Transverse colon (tissue), 4 donors: Measurements from ENCODE around the gene PTPRR. TPM values are rescaled to one million over a fixed set of nuclear protein-coding genes. Genes with fewer than 3 reads are reported as not detected.

Experiments
- DNase-seq: peaks from one replicate; pipeline ENCODE4 v3.0.0-alpha.2; 2019
- H3K27ac ChIP-seq, 4 donors: fragments of 200-600 bp; sonication (generic); 2 replicates each; pipeline ENCODE4 v1.5.1; 2016 to 2018; ENCODE audit warnings: inconsistent platforms in 4 of 4
- H3K27me3 ChIP-seq: fragments of 200-600 bp; sonication (generic); 2 replicates; pipeline ENCODE4 v1.5.1; 2017; ENCODE audit warnings: inconsistent platforms
- H3K36me3 ChIP-seq, 4 donors: fragments of 200-600 bp; sonication (generic); 2 replicates each; pipeline ENCODE4 v1.5.1; 2017 to 2019; ENCODE audit warnings: inconsistent platforms in 4 of 4
- H3K4me1 ChIP-seq, 4 donors: fragments of 200-600 bp; sonication (generic); 2 replicates each; pipeline ENCODE4 v1.5.1; 2017 to 2020; ENCODE audit warnings: inconsistent platforms in 4 of 4
- H3K4me3 ChIP-seq, 4 donors: fragments of 200-600 bp; sonication (generic); 1 replicate in 1 of 4; 2 replicates in 3 of 4; pipeline versions ENCODE4 v1.5.1 to v1.6.1; 2017 to 2019; ENCODE audit warnings: inconsistent platforms in 4 of 4
- H3K9me3 ChIP-seq, 2 donors: fragments of 200-600 bp; sonication (generic); 2 replicates each; pipeline ENCODE4 v1.5.1; 2017 to 2019; ENCODE audit warnings: inconsistent platforms in 2 of 2
- EP300 ChIP-seq: sonication (generic); formaldehyde crosslinking; IDR thresholded peaks from one replicate; pipeline ENCODE4 v1.6.1; 2017; ENCODE audit warnings: antibody characterized with exemption, low read depth
- POLR2A ChIP-seq: fragments of 450-650 bp; IDR thresholded peaks from one replicate; pipeline ENCODE4 v1.6.1; 2016; ENCODE audit warnings: antibody characterized with exemption, mild to moderate bottlenecking, moderate library complexity
- POLR2AphosphoS5 ChIP-seq, 3 donors: sonication (generic); formaldehyde crosslinking; IDR thresholded peaks; one replicate each; pipeline ENCODE4 v1.6.1; 2016; ENCODE audit warnings: antibody characterized with exemption in 3 of 3
- WGBS, 2 donors: methylation state at CpG; one replicate each; pipeline ENCODE4 v1.1.5; 2018; ENCODE audit warnings: low coverage in 1 of 2; 5-methylcytosine and 5-hydroxymethylcytosine counted together
- in situ Hi-C, 4 donors: fragments of 200-750 bp; cut with MboI; loops; one replicate each; pipeline versions ENCODE4 v1.15.0 to v1.15.1; 2017; ENCODE audit warnings: low sequenced_read_pairs in 3 of 4, low pct_ligation_motif_present in 1 of 4, low pct_unique_long_range_greater_than_20kb in 1 of 4
- intact Hi-C: fragments of 100-400 bp; cut with DNase I; formaldehyde crosslinking; loops from one replicate; pipeline ENCODE4 v1.15.1; 2023; ENCODE audit warnings: low total_unique reads
- total RNA-seq, 4 donors: library from RNA; depleted of rRNA; stranded (reverse); fragments of >200 nt; gene quantifications; one replicate each; pipeline ENCODE4 v1.1.0, GENCODE V29; 2016
- TF ChIP-seq, protein P1 (sequence below), 5 experiments: fragments of 200-600 bp in 3 of 5; fragments of 450-650 bp in 2 of 5; sonication (generic) in 3 of 5; IDR thresholded peaks; 1 replicate in 2 of 5; 2 replicates in 3 of 5; pipeline ENCODE4 v1.5.1; 2016 to 2017; ENCODE audit warnings: antibody characterized with exemption in 5 of 5, inconsistent platforms in 3 of 5, mild to moderate bottlenecking in 2 of 5, moderate library complexity in 1 of 5

The PTPRR gene
- total RNA-seq, 4 donors from 2014 or later: 13.2 to 50.9 (median 31.4) TPM; not detected in 1

DNA sequence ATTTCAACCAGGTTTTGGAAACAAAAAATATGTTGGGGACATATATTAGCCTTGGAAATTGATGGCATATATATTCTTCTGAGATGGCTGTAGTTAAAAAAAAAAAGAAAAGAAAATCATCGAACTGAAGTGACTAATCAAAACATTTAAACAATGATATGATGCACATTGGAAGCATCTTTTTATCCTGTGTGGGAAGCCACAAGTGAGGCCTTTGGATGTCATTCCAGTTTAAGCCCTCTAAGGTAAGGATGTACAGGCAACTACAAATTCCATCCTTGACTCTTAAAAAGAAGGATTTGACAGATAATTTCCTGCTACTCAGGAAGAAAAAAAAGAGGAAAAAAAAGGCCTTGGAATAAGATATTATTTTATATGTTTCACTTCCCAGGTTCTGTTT is 273.7 kb downstream of the PTPRR start:
- in situ Hi-C loops (no loop called here), intact Hi-C loops (no loop called here)
- WGBS, 2 donors: 50 to 73% methylated on average over 1 of the region's 1 CpG
- Histone ChIP-seq H3K4me3 (no peak overlapping the region), H3K9me3 (no peaks in the 10 kb centered on the region), H3K36me3 (no peaks in the 10 kb centered on the region), H3K27me3 (no peaks in the 10 kb centered on the region), H3K27ac (no peak overlapping the region), H3K4me1 (peaks cover 0 to 11% (median 8%) of the 10 kb centered on the region in 4 donors)
- no peak for TF ChIP-seq EP300
- TF ChIP-seq POLR2A: no peak
- no peak for TF ChIP-seq POLR2AphosphoS5 (IDR thresholded peaks at IDR 0.05)
- TF ChIP-seq, protein P1, sequence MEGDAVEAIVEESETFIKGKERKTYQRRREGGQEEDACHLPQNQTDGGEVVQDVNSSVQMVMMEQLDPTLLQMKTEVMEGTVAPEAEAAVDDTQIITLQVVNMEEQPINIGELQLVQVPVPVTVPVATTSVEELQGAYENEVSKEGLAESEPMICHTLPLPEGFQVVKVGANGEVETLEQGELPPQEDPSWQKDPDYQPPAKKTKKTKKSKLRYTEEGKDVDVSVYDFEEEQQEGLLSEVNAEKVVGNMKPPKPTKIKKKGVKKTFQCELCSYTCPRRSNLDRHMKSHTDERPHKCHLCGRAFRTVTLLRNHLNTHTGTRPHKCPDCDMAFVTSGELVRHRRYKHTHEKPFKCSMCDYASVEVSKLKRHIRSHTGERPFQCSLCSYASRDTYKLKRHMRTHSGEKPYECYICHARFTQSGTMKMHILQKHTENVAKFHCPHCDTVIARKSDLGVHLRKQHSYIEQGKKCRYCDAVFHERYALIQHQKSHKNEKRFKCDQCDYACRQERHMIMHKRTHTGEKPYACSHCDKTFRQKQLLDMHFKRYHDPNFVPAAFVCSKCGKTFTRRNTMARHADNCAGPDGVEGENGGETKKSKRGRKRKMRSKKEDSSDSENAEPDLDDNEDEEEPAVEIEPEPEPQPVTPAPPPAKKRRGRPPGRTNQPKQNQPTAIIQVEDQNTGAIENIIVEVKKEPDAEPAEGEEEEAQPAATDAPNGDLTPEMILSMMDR (IDR thresholded peaks at IDR 0.05): no peak
- DNase-seq: no peak

- no peaks in the 10 kb centered on the region for H3K27me3 ChIP-seq
- H3K4me3 ChIP-seq: peak overlapping the region in 1 of 4 donors; percentile 21
- intact Hi-C loops (no loop called here), in situ Hi-C loops (no loop called here)
- TF ChIP-seq POLR2A: no peak
- peak in 2 of 3 donors; percentile 14 to 21 for TF ChIP-seq POLR2AphosphoS5 (IDR thresholded peaks at IDR 0.05)
- no peak for TF ChIP-seq EP300
- TF ChIP-seq, protein P1 (IDR thresholded peaks at IDR 0.05): no peak
- 20 to 33% methylated on average over 6 to 10 of the region's 10 CpGs for WGBS, 2 donors
- H3K27ac ChIP-seq: peak overlapping the region in 2 of 4 donors; percentile 32 to 40
- DNase-seq: peak; percentile 42
- no peaks in the 10 kb centered on the region for H3K36me3 ChIP-seq
- no peaks in the 10 kb centered on the region for H3K9me3 ChIP-seq
- peaks cover 0 to 11% (median 8%) of the 10 kb centered on the region in 4 donors for H3K4me1 ChIP-seq
Observed at GRCh38 chr12:70645494-70646317, 274.8 kb downstream of the PTPRR start.

DNA sequence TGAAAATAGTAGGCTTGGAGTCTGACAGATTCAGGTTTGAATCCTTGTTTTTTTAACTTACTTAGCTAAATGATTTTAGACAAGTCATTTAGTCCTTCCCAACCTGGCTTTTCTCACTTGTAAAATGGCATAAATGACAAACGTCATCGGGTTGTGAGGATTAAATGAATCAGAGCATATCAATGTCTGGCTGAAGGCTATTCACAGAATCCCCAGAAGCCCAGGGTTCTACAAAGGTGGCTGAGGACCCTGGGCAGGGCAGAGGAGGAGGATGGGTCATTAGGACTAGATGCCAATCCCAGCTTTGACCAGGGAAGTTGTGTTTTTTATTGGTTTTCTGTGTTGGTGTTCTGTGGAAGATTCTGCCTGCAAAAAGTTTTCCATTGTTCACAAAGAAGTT is 275.7 kb downstream of the PTPRR start:
- H3K36me3 ChIP-seq: no peaks in the 10 kb centered on the region
- H3K4me3 ChIP-seq: no peak overlapping the region
- no peaks in the 10 kb centered on the region for H3K27me3 ChIP-seq
- in situ Hi-C loops (no loop called here), intact Hi-C loops (no loop called here)
- WGBS, 2 donors: 60 to 85% methylated on average over 2 of the region's 2 CpGs
- H3K27ac ChIP-seq: no peak overlapping the region
- H3K9me3 ChIP-seq: no peaks in the 10 kb centered on the region
- no peak for TF ChIP-seq POLR2AphosphoS5 (IDR thresholded peaks at IDR 0.05)
- TF ChIP-seq POLR2A: no peak
- TF ChIP-seq, protein P1 (IDR thresholded peaks at IDR 0.05): no peak
- TF ChIP-seq EP300: no peak
- DNase-seq: no peak
- peaks cover 0 to 11% (median 8%) of the 10 kb centered on the region in 4 donors for H3K4me1 ChIP-seq

DNA sequence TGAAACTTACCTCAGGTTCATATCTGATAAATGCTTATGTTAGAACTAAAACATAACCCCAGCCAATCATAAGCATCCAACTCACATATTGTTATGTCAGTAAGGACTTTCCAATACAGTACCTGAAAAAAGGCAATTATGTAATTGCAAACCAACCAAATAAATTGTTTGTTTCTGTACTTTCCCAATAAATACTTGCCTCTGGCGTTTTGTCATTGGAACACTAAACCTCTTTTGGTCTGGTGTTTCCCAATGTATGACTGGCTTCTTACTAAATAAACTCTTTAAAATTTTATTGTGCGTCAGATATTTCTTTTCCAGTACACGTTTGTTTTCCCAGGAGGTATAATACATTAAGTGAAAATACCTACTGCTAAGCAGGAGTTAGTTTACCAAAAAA is 276.6 kb downstream of the PTPRR start:
- no peak overlapping the region for H3K27ac ChIP-seq
- H3K9me3 ChIP-seq: no peaks in the 10 kb centered on the region
- TF ChIP-seq EP300 (no peak), POLR2AphosphoS5 (IDR thresholded peaks at IDR 0.05) (no peak), POLR2A (no peak)
- TF ChIP-seq, protein P1 (IDR thresholded peaks at IDR 0.05): no peak
- 60 to 68% methylated on average over 3 of the region's 3 CpGs for WGBS, 2 donors
- DNase-seq: no peak
- H3K36me3 ChIP-seq: no peaks in the 10 kb centered on the region
- H3K27me3 ChIP-seq: no peaks in the 10 kb centered on the region
- in situ Hi-C loops (no loop called here), intact Hi-C loops (no loop called here)
- peaks cover 0 to 11% (median 8%) of the 10 kb centered on the region in 4 donors for H3K4me1 ChIP-seq
- no peak overlapping the region for H3K4me3 ChIP-seq
